Astrocyte of the spinal cord (primary cell): ENCODE results near the gene KLK3.

Experiments
- DNase-seq: peaks from one replicate; pipeline ENCODE4 v3.0.0; 2011; ENCODE audit warnings: low read depth, low spot score
- H3K4me3 ChIP-seq: 2 replicates; pipeline ENCODE4 v1.5.1; 2011; ENCODE audit warnings: low read depth, mild to moderate bottlenecking, low read length, moderate library complexity
- in situ Hi-C: cut with HindIII; loops from 2 replicates; pipeline ENCODE4 v1.10.0; 2017; ENCODE audit warnings: low sequenced_read_pairs
- TF ChIP-seq, protein P1 (sequence below): IDR thresholded peaks from 2 replicates; pipeline ENCODE4 v1.5.1; 2012; ENCODE audit warnings: low read depth, mild to moderate bottlenecking, low read length, inconsistent platforms

Gene KLK3

DNA sequence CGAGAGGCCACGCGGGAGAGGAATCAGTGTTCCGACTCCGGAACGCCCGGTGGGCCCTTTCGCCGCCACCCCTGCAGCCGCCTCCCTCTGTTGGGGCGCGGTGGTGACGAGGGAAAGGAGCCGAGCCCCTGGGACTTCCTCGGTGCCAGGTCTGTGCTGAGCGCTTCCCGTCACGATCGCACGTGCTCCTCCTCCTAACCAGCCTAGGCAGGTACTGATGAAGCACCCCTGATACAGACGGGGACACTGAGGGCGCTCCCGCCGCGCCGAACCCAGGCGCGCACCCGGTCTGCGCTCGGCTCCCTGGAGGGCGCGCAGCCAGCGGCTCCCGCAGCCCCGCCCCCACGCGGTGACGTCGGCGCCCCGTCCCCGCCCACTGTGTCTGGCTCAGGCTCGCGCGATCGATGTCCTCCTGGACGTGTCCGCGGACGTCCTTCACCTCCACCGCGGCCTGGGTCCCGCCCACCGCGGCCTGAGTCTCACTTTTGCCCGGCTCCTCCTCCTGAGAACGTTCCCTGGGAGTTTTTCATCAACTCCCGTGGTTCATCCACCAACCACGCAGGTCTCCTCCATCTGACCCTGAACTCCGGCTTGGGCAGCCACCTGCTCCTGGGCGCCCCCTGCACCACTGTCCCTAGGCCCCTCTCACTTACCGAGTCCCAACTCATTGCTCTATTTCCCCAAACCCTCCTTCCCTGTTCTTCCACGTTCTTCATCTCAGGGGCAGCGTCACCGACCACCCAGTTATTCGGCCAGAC lies 18.8 kb upstream of the KLK3 start:
- TF ChIP-seq, protein P1, sequence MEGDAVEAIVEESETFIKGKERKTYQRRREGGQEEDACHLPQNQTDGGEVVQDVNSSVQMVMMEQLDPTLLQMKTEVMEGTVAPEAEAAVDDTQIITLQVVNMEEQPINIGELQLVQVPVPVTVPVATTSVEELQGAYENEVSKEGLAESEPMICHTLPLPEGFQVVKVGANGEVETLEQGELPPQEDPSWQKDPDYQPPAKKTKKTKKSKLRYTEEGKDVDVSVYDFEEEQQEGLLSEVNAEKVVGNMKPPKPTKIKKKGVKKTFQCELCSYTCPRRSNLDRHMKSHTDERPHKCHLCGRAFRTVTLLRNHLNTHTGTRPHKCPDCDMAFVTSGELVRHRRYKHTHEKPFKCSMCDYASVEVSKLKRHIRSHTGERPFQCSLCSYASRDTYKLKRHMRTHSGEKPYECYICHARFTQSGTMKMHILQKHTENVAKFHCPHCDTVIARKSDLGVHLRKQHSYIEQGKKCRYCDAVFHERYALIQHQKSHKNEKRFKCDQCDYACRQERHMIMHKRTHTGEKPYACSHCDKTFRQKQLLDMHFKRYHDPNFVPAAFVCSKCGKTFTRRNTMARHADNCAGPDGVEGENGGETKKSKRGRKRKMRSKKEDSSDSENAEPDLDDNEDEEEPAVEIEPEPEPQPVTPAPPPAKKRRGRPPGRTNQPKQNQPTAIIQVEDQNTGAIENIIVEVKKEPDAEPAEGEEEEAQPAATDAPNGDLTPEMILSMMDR = no peak
- DNase-seq = peak; percentile 29
- peak overlapping the region; percentile 45 for H3K4me3 ChIP-seq
- in situ Hi-C loops = no loop called here

GRCh38 chr19:50836543-50837195 lies 18.0 kb upstream of the KLK3 start:
- TF ChIP-seq, protein P1 = no peak
- H3K4me3 ChIP-seq = no peak overlapping the region
- in situ Hi-C loops = no loop called here
- no peak for DNase-seq

DNA sequence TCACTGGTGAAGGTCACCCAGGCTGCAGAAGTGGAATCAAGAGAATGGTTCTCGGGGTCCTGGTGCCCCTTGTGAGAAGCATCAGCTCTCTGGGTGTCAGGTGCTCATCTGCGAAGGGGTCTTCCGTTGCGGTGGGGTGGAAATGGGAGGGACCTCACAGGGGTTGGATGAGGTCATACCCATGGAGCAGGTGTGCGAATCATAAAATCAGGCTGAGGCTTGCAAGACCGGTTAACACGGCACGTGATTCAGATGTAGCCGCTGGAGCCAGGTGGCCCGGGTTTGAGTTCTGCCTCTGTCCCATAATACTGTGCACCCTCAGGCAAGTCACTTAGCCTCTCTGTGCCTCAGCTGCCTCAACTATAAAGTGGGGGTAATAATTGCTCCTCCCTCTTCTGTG lies 17.4 kb upstream of the KLK3 start:
- TF ChIP-seq, protein P1 = no peak
- in situ Hi-C loops = no loop called here
- no peak overlapping the region for H3K4me3 ChIP-seq
- no peak for DNase-seq

GRCh38 chr19:50838239-50838638 lies 16.5 kb upstream of the KLK3 start:
- in situ Hi-C loops = no loop called here
- TF ChIP-seq, protein P1 = peak; percentile 4
- DNase-seq = no peak
- no peak overlapping the region for H3K4me3 ChIP-seq

GRCh38 chr19:50839712-50840655 lies 14.7 kb upstream of the KLK3 start:
- TF ChIP-seq, protein P1 = no peak
- DNase-seq = no peak
- in situ Hi-C loops = no loop called here
- H3K4me3 ChIP-seq = no peak overlapping the region

- in situ Hi-C loops = no loop called here
- H3K4me3 ChIP-seq = no peak overlapping the region
- TF ChIP-seq, protein P1 = no peak
- no peak for DNase-seq
These were observed 12.6 kb upstream of the KLK3 start for GRCh38 chr19:50842130-50842529.
